ENCODE measurements around the gene TIMP3. TPM values are rescaled to one million over a fixed set of nuclear protein-coding genes. Genes with fewer than 3 reads are reported as not detected.

The TIMP3 gene
- total and polyA plus RNA-seq, 2 of the 4 experiments (the other 2 are of a cell fraction) = 98.8 to 179 TPM

- in situ Hi-C loops (cut with MboI; ENCODE audit: low sequenced_read_pairs) (no loop called here), intact Hi-C loops (cut with micrococcal nuclease) (no loop called here), dilution Hi-C loops (cut with HindIII; ENCODE audit: low sequenced_read_pairs, unreplicated experiment) (no loop called here)
- no peaks in the 10 kb centered on the region for H4K20me1 ChIP-seq (ENCODE audit: insufficient read depth, low read length)
- ChIA-PET POLR2A (ENCODE audit: unreplicated experiment) (no interaction called here), CTCF (interaction anchor here (0.6 to 1.1 kb wide), 2 partner anchors 13 to 506 kb away, joined by 3 to 5 read pairs; no protein-coding TSS in a partner anchor)
- peaks cover 4% of the 10 kb centered on the region; the same call in 1 of the 2 replicates for H3K4me1 ChIP-seq (ENCODE audit: control insufficient read depth, insufficient read depth, low read length)
- DNase-seq (no peak), ATAC-seq (ENCODE audit: low read depth) (peak; percentile 78)
- peak overlapping the region; percentile 8 for H2AFZ ChIP-seq (replicated peaks; ENCODE audit: low read length, poor library complexity)
- H2BK5ac ChIP-seq (ENCODE audit: low read depth, low read length, poor library complexity, severe bottlenecking) = no peak overlapping the region
- H2BK20ac ChIP-seq (ENCODE audit: low read depth, low read length) = no peak overlapping the region
- H3K4ac ChIP-seq (ENCODE audit: low read depth, low read length) = no peak overlapping the region
- peak overlapping the region; percentile 50 for H2AK9ac ChIP-seq (replicated peaks; ENCODE audit: low read depth, low read length, poor library complexity)
- no peak overlapping the region for H3K9ac ChIP-seq (ENCODE audit: low read depth, low read length)
- no peak overlapping the region for H2BK120ac ChIP-seq (ENCODE audit: low read depth, low read length)
- H3K4me3 ChIP-seq (ENCODE audit: insufficient read depth, low read depth, low read length) = no peak overlapping the region
- no peak overlapping the region for H4K91ac ChIP-seq (ENCODE audit: insufficient read depth, low read depth, low read length)
- H2BK15ac ChIP-seq (ENCODE audit: low read depth, low read length) = no peak overlapping the region
- H3K14ac ChIP-seq (replicated peaks; ENCODE audit: low read depth, low read length) = no peak overlapping the region
- no peak overlapping the region for H4K8ac ChIP-seq (ENCODE audit: low read depth in 2 of 2, low read length in 2 of 2)
- H3K23ac ChIP-seq (ENCODE audit: low read depth, low read length) = no peak overlapping the region
- WGBS, 2 experiments (ENCODE audit: extremely low coverage in 2 of 2, insufficient read length in 1 of 2) = no CpG with 5 or more reads among the region's 21 CpGs
- no peak overlapping the region for H2AK5ac ChIP-seq (ENCODE audit: low read depth, low read length)
- H4K5ac ChIP-seq (ENCODE audit: low read depth, low read length) = no peak overlapping the region
- no peak overlapping the region for H3K27ac ChIP-seq (ENCODE audit: insufficient read depth, low read length)
- H3K4me2 ChIP-seq (ENCODE audit: low read depth, low read length) = peak overlapping the region; percentile 77; the same call in 1 of the 2 replicates
- no TSS peak for BruUV-seq (replicated peaks)
- H3K9me3 ChIP-seq (ENCODE audit: control insufficient read depth, insufficient read depth, low read length) = no peaks in the 10 kb centered on the region
- H3K56ac ChIP-seq (ENCODE audit: extremely low read depth, insufficient read depth, low read length) = no peak overlapping the region
- H3K36me3 ChIP-seq (ENCODE audit: control insufficient read depth, insufficient read depth, low read length) = no peaks in the 10 kb centered on the region
- no peak overlapping the region for H3K18ac ChIP-seq (ENCODE audit: low read depth, low read length)
- no peak for TF ChIP-seq RFX5 (IDR thresholded peaks at IDR 0.05; ENCODE audit: low read depth, low read length)
- TF ChIP-seq ELK1 (IDR thresholded peaks at IDR 0.05; ENCODE audit: borderline replicate concordance, low read depth, low read length) = no peak
- no peak for TF ChIP-seq POLR2A (IDR thresholded peaks at IDR 0.05; ENCODE audit: low read depth, low read length)
- no peak for TF ChIP-seq MAFK (IDR thresholded peaks at IDR 0.05; ENCODE audit: low read depth, low read length)
- TF ChIP-seq MXI1 (IDR thresholded peaks at IDR 0.05; ENCODE audit: borderline replicate concordance, low read depth, low read length) = no peak
- no peaks in the 10 kb centered on the region for H3K79me1 ChIP-seq (ENCODE audit: low read depth in 1 of 2, low read length in 2 of 2)
- H3K27me3 ChIP-seq (ENCODE audit: control insufficient read depth, insufficient read depth, low read length) = peaks cover 30% of the 10 kb centered on the region
- no peaks in the 10 kb centered on the region for H3K9me1 ChIP-seq (ENCODE audit: insufficient read depth, low read length)
These were observed 108.3 kb downstream of the TIMP3 start for GRCh38 chr22:32909581-32910428.

All from IMR-90 (cell line).